H9 (cell line): ENCODE measurements around the gene U2AF1L4. TPM values are rescaled to one million over a fixed set of nuclear protein-coding genes. Genes with fewer than 3 reads are reported as not detected.
A peak's percentile ranks its signal among the peaks of the same experiment; 100 is the strongest.

Source experiments
- DNase-seq: peaks from one replicate; pipeline ENCODE4 v3.0.0-alpha.2; 2017
- H2AFZ ChIP-seq: one replicate; pipeline ENCODE4 v1.6.1; 2013; ENCODE audit warnings: mild to moderate bottlenecking, low read length, control low read depth, moderate library complexity
- H2AK5ac ChIP-seq: 2 replicates; pipeline ENCODE4 v1.6.1; 2013; ENCODE audit warnings: low read length, control low read depth, mixed read lengths; ENCODE audit not compliant: insufficient read length
- H2BK120ac ChIP-seq: one replicate; pipeline ENCODE4 v1.6.1; 2013; ENCODE audit warnings: low read depth, mild to moderate bottlenecking, low read length, control low read depth, inconsistent platforms; ENCODE audit not compliant: poor library complexity, severe bottlenecking
- H2BK12ac ChIP-seq: 2 replicates; pipeline ENCODE4 v1.6.1; 2013; ENCODE audit warnings: low read length, control low read depth, mixed read lengths, low read depth; ENCODE audit not compliant: insufficient read length
- H2BK15ac ChIP-seq: 2 replicates; pipeline ENCODE4 v1.6.1; 2013; ENCODE audit warnings: low read depth, low read length, control low read depth
- H2BK20ac ChIP-seq: one replicate; pipeline ENCODE4 v1.6.1; 2013; ENCODE audit warnings: low read depth, mild to moderate bottlenecking, low read length, control low read depth, inconsistent platforms; ENCODE audit not compliant: poor library complexity, severe bottlenecking
- H2BK5ac ChIP-seq: 2 replicates; pipeline ENCODE4 v1.6.1; 2013; ENCODE audit warnings: low read length, control low read depth, mixed read lengths; ENCODE audit not compliant: insufficient read length
- H3K14ac ChIP-seq: 2 replicates; pipeline ENCODE4 v1.6.1; 2013; ENCODE audit warnings: low read length, control low read depth; ENCODE audit not compliant: insufficient read depth
- H3K18ac ChIP-seq: 2 replicates; pipeline ENCODE4 v1.6.1; 2013; ENCODE audit warnings: low read depth, mild to moderate bottlenecking, mixed read lengths, low read length, control low read depth; ENCODE audit not compliant: insufficient read length
- H3K23ac ChIP-seq: 2 replicates; pipeline ENCODE4 v1.6.1; 2013; ENCODE audit warnings: low read length, control low read depth, mixed read lengths, low read depth; ENCODE audit not compliant: insufficient read length
- H3K23me2 ChIP-seq: 2 replicates; pipeline ENCODE4 v1.6.1; 2013; ENCODE audit warnings: low read depth, mild to moderate bottlenecking, mixed read lengths, low read length, control low read depth; ENCODE audit not compliant: insufficient read length, poor library complexity, severe bottlenecking
- H3K27ac ChIP-seq: 2 replicates; pipeline ENCODE4 v1.5.1; 2013; ENCODE audit warnings: low read length, control low read depth, mixed read lengths, low read depth; ENCODE audit not compliant: insufficient read length
- H3K27me3 ChIP-seq: 2 replicates; pipeline ENCODE4 v1.6.1; 2013; ENCODE audit warnings: low read length, control low read depth, inconsistent platforms; ENCODE audit not compliant: insufficient read depth
- H3K4ac ChIP-seq: 2 replicates; pipeline ENCODE4 v1.6.1; 2013; ENCODE audit warnings: low read depth, mild to moderate bottlenecking, control low read depth, inconsistent platforms, low read length, moderate library complexity
- H3K4me1 ChIP-seq: 2 replicates; pipeline ENCODE4 v1.6.1; 2013; ENCODE audit warnings: low read length, control low read depth, inconsistent platforms; ENCODE audit not compliant: insufficient read depth
- H3K4me2 ChIP-seq: 2 replicates; pipeline ENCODE4 v1.6.1; 2013; ENCODE audit warnings: low read length, control low read depth, mixed read lengths; ENCODE audit not compliant: insufficient read length, insufficient read depth
- H3K56ac ChIP-seq: 2 replicates; pipeline ENCODE4 v1.6.1; 2013; ENCODE audit warnings: low read depth, mild to moderate bottlenecking, mixed read lengths, low read length, control low read depth; ENCODE audit not compliant: insufficient read length
- H3K79me1 ChIP-seq: 2 replicates; pipeline ENCODE4 v1.6.1; 2013; ENCODE audit warnings: low read depth, mild to moderate bottlenecking, moderate library complexity, low read length, control low read depth, inconsistent platforms; ENCODE audit not compliant: insufficient read depth, poor library complexity, severe bottlenecking
- H3K79me2 ChIP-seq: 2 replicates; pipeline ENCODE4 v1.6.1; 2013; ENCODE audit warnings: low read length, control low read depth, inconsistent platforms; ENCODE audit not compliant: insufficient read depth
- H3K9ac ChIP-seq: 2 replicates; pipeline ENCODE4 v1.6.1; 2013; ENCODE audit warnings: low read length, control low read depth, mixed read lengths; ENCODE audit not compliant: insufficient read length; ENCODE audit errors: extremely low read depth
- H3K9me3 ChIP-seq: one replicate; pipeline ENCODE4 v1.6.1; 2013; ENCODE audit warnings: low read depth, low read length, inconsistent platforms; ENCODE audit not compliant: control insufficient read depth
- H3T11ph ChIP-seq: one replicate; pipeline ENCODE4 v1.6.1; 2013; ENCODE audit warnings: mild to moderate bottlenecking, low read length, control low read depth, inconsistent platforms
- H4K20me1 ChIP-seq: one replicate; pipeline ENCODE4 v1.6.1; 2013; ENCODE audit not compliant: control insufficient read depth, insufficient read length, insufficient read depth
- H4K5ac ChIP-seq: 2 replicates; pipeline ENCODE4 v1.6.1; 2013; ENCODE audit warnings: low read depth, mild to moderate bottlenecking, mixed read lengths, low read length, control low read depth; ENCODE audit not compliant: insufficient read length
- H4K8ac ChIP-seq: replicated peaks from 2 replicates; pipeline ENCODE4 v1.6.1; 2013; ENCODE audit warnings: low read length, control low read depth, mixed read lengths, low read depth; ENCODE audit not compliant: insufficient read length
- H4K91ac ChIP-seq: 2 replicates; pipeline ENCODE4 v1.6.1; 2013; ENCODE audit warnings: low read depth, mild to moderate bottlenecking, moderate library complexity, mixed read lengths, low read length, control low read depth; ENCODE audit not compliant: insufficient read length
- H3K27ac Mint-ChIP-seq, 3 experiments: 2 replicates in 2 of 3; 3 replicates in 1 of 3; pipeline ENCODE4 v1.8.0; 2020 to 2021; ENCODE audit warnings: mixed read lengths in 3 of 3, mild to moderate bottlenecking in 1 of 3, moderate library complexity in 1 of 3
- H3K27me3 Mint-ChIP-seq: 2 replicates; pipeline ENCODE4 v1.8.0; 2021; ENCODE audit warnings: low read depth, mild to moderate bottlenecking, moderate library complexity, mixed read lengths
- H3K36me3 Mint-ChIP-seq, 3 experiments: 2 replicates in 2 of 3; 3 replicates in 1 of 3; pipeline ENCODE4 v1.8.0; 2020 to 2021; ENCODE audit warnings: low read depth in 3 of 3, mixed read lengths in 3 of 3; ENCODE audit not compliant: insufficient read depth in 1 of 3
- H3K4me1 Mint-ChIP-seq, 2 experiments: 2 replicates each; pipeline ENCODE4 v1.8.0; 2020; ENCODE audit warnings: mixed read lengths in 2 of 2
- H3K4me3 Mint-ChIP-seq, 2 experiments: 2 replicates in 1 of 2; 3 replicates in 1 of 2; pipeline ENCODE4 v1.8.0; 2020 to 2021; ENCODE audit warnings: mild to moderate bottlenecking in 2 of 2, mixed read lengths in 2 of 2, moderate library complexity in 1 of 2
- H3K9me3 Mint-ChIP-seq, 2 experiments: 2 replicates in 1 of 2; 3 replicates in 1 of 2; pipeline ENCODE4 v1.8.0; 2020; ENCODE audit warnings: mild to moderate bottlenecking in 2 of 2, mixed read lengths in 2 of 2, moderate library complexity in 1 of 2
- WGBS: extraction: QIAGEN DNeasy Blood & Tissue Kit; methylation state at CpG from one replicate; pipeline ENCODE4 v1.1.7; 2013; ENCODE audit warnings: missing lambda C conversion rate, low lambda C conversion rate, mixed read lengths; ENCODE audit not compliant: insufficient read length; ENCODE audit errors: extremely low coverage; 5-methylcytosine and 5-hydroxymethylcytosine counted together
- total RNA-seq: library from RNA; stranded (reverse); gene quantifications from 2 replicates; pipeline ENCODE4 v1.2.1, GENCODE V29; 2021
- TF ChIP-seq, protein P1 (sequence below): fragments of 200-600 bp; sonication (generic); conservative IDR thresholded peaks from 3 replicates; pipeline ENCODE4 v1.8.0; 2021; ENCODE audit warnings: antibody characterized with exemption, mild to moderate bottlenecking

U2AF1L4 gene
- total RNA-seq, 1 experiment from 2014 or later, result 16.8 TPM

DNA sequence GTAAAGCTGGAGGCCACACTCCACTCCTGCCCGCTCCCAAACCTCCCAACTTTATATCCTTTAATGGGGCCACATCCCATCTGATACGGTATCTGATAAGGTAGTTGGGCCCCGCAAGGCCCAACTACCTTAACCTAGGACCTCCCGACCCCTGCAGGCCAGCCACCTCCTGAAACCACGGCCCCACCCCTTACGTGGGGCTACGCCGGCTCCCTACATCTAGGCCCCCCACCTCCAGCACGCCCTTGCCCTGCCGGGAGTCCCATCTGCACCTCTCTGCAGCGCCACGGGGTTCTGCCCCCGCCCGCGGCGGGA, 5.2 kb downstream of the U2AF1L4 start:
- Histone ChIP-seq H3K9me3 (no peaks in the 10 kb centered on the region), H3K14ac (no peak overlapping the region), H3T11ph (no peak overlapping the region), H3K4me2 (peak overlapping the region; percentile 58), H2BK12ac (no peak overlapping the region), H4K20me1 (no peaks in the 10 kb centered on the region), H3K27me3 (no peaks in the 10 kb centered on the region), H3K9ac (no peak overlapping the region), H3K23ac (no peak overlapping the region), H2BK5ac (no peak overlapping the region), H3K56ac (no peak overlapping the region), H3K79me1 (no peaks in the 10 kb centered on the region), H3K4me1 (no peaks in the 10 kb centered on the region), H3K79me2 (no peaks in the 10 kb centered on the region), H2AK5ac (no peak overlapping the region), H3K27ac (no peak overlapping the region), H3K4ac (no peak overlapping the region), H4K8ac (no peak overlapping the region), H4K91ac (no peak overlapping the region), H2BK120ac (no peak overlapping the region), H2BK20ac (no peak overlapping the region), H2AFZ (no peak overlapping the region), H2BK15ac (no peak overlapping the region), H3K23me2 (peaks cover 12% of the 10 kb centered on the region), H3K18ac (no peak overlapping the region), H4K5ac (no peak overlapping the region)
- Mint-ChIP-seq H3K36me3 (peaks cover 28 to 43% (median 37%) of the 10 kb centered on the region in 3 experiments; a peak in 6 of 7 replicates), H3K27ac (no peak overlapping the region), H3K4me1 (peaks cover 11 to 21% of the 10 kb centered on the region in 2 experiments), H3K4me3 (peak overlapping the region; percentile 71 to 90), H3K9me3 (no peaks in the 10 kb centered on the region), H3K27me3 (no peaks in the 10 kb centered on the region)
- DNase-seq, result no peak
- TF ChIP-seq, protein P1, sequence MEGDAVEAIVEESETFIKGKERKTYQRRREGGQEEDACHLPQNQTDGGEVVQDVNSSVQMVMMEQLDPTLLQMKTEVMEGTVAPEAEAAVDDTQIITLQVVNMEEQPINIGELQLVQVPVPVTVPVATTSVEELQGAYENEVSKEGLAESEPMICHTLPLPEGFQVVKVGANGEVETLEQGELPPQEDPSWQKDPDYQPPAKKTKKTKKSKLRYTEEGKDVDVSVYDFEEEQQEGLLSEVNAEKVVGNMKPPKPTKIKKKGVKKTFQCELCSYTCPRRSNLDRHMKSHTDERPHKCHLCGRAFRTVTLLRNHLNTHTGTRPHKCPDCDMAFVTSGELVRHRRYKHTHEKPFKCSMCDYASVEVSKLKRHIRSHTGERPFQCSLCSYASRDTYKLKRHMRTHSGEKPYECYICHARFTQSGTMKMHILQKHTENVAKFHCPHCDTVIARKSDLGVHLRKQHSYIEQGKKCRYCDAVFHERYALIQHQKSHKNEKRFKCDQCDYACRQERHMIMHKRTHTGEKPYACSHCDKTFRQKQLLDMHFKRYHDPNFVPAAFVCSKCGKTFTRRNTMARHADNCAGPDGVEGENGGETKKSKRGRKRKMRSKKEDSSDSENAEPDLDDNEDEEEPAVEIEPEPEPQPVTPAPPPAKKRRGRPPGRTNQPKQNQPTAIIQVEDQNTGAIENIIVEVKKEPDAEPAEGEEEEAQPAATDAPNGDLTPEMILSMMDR, result no peak
- no CpG with 5 or more reads among the region's 16 CpGs for WGBS
